NCI-H2196 treated with DMSO at 0.1 percent for 48 hours (cell line): ENCODE measurements around the gene CNGA3.

Source experiments
- DNase-seq: peaks from one replicate; lab custom pipeline; 2025; ENCODE audit not compliant: unreplicated experiment; lab: John Stamatoyannopoulos, UW

CNGA3 gene

DNA sequence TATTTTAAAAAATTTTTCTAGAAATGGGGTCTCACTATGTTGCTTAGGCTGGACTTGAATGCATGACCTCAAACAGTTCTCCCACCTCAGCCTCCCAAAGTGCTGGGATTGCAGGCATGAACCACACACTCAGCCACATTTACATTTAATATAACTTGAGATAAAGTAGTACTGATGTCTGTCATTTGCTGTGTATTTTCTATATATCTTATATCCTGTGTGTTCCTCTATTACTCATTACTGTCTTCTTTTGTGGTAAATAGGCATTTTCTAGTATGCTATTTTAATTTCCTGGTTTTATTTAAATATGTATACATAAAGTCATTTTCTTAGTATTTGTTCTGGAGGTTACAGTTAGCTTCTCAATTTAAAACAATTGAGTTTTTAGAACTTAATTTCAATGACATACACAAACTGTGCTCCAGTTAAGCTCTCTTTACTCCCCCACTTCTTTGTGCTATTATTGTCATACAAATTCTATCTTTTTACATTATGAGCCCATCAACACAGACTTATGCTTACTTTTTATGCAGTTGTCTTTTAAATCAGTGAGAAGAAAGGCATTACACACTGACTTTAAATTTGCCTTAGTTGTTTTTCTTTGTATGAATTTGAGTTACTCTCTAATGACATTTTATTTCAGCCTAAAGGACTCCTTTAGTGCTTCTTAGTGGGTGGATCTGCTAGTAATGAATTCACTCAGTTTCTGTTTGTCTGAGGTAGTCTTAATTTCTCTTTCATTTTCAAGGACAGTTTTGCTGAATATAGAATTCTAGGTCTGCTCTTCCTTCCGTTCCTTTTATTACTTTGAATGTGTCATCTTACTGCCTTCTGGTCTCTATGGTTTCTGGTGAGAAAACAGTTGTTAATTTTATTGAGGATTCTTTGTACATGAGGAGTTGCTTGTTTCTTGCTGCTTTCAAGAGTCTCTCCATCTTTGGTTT lies 92.2 kb downstream of the CNGA3 start:
- no peak for DNase-seq

DNA sequence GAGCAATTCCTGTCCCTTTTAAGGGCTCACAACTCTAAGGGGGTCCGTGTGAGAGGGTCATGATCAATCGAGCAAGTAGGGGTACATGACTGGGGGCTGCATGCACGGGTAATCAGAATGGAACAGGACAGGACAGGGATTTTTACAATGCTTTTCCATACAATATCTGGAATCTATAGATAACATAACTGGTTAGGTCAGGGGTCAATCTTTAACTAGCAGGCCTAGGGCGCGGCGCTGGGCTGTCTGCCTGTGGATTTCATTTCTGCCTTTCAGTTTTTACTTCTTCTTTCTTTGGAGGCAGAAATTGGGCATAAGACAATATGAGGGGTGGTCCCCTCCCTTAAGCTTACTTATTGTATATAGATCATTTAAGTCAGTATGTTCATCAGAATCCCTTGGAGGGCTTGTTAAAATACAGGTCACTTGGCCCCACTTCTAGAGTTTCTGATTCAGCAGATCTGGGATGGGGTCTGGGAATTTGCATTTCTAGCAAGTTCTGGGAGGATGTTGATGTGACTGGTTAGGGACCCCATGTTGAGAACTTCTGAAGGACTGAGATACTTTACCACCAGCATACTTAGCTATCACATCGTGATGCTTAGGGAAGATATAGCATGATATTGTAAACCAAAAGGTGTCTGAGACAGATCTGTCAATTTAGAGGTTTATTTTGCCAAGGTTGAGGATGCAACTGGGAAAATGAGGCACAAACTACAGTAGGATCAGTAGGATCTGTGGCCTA lies 95.6 kb downstream of the CNGA3 start:
- no peak for DNase-seq

DNA sequence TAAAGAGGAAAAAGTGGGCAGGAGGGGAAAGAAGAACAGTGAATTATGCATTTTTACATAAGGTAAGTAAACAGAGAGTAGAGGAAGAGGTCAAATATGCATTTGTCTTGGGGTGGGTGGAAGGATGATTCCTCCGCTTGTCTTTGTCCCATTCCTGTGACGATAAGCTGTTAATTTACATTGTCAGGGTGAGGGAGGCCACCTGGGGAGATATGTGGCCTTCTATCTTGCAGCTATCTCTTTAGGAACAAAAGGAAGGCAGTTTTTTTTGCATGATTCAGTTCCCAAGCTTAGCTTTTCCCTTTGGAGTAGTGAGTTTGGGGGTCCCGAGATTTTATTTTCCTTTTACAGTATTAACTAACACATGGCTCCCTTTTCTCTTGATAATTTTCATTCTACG lies 96.2 kb downstream of the CNGA3 start:
- no peak for DNase-seq

DNA sequence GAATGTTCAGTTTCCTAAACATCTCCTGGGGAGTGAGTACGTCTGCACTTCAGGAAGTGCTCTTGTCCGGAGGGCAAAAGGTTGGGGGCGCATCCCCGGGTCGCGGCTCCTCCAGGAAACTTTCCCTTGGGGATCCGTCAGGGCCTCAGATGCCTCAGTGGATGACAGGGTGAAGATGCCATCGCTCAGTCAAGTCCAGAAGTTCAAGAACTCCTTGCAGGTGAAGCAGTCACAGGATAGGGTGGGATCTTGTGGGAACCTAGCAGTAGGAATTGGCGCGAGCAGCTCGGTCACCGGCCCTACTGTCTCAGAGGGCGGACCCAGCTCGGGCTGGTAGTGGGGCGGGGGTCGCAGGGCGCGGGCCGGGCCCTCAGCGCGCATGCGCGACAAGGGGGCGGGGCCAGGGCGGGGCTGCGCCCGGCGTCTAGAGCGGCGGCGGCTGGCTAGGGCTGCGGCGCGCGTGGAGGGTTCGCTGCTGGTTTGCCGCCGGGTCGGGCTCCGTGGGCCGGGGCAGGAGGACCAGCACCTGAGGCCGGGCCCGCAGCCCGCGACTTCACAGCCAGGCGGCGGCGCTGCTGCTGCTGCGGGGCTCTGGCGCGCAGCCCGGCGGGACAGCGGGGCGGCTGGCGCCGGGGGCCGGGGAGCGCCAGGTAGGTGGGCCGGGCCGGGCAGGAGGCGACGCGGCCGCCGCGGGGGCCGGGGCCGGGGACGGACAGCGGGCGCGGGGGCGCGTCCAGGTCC lies 98.3 kb downstream of the CNGA3 start, which contains the start of gene INPP4A:
Gene INPP4A, plus strand, starts transcription at position 423 of the 741 bp plus-strand sequence. CDS start 75,191 bp downstream, outside the sequence.
- peak; percentile 31 for DNase-seq

DNA sequence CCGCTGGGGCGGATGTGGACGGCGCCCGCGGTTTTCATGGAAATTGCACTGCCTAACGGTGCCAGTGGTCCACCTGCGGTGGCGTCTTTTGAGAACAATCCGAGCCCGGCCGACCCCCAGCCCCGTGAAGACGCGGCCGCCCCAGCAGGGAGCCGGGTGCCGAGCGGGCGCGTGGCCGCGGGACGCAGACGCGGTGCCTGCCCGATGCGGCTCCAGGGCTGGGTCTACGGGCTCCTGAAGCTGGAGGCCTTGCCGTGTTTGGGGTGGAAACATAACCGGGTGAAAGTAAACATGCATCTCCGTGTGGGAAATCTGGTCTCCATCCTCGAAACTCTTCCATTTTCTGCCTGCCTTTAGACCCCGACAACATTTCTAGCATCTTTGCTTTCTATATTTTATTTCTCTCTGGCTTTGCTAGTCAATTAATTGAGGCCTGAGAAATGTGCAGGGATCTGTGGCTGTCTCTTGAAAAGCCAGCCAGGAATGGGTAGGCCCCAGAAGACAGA lies 99.0 kb downstream of the CNGA3 start:
- DNase-seq: no peak

DNA sequence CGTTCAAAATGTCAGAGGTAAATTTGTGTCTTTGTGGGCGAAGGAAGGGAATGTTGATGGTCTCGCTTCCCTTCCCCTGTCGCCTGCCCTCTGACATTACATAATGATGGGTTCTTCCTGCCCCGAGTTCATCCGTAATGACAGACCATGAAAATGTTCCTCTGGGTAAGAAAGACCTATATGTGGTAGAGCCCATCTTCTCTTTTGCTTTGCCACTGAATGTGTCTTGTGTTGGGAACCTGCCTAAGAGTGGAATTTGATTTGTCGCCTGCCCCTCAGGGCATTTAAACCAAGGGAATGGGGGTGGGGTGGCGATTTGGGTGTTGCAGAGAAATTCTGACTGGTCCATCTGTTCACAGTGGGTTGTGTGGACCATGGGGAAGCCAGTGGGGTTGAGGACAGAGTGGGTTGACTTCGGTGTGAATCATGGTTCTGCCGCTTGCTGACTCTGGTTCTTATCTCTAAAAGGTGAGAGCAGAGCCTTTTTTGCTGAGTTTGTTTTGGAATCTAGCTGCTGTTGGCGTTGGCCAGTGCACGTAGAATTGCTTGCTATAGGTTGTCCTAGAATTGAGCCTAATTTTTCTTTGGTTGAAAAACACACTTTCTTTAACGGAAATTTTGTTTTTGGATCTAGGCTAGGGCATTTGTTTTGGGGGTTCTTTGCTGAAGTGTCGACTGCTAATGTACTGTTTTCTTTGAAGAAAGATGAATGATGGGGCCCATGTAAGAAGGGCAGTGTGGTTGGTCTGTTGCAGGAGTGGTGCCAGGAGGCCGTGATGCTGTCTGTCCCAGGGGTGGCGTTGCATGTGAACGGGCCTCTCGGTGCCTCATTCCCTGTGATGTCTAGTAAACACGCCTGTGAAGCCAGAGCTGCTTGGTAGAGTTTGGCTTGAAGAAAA lies 99.7 kb downstream of the CNGA3 start:
- no peak for DNase-seq

DNA sequence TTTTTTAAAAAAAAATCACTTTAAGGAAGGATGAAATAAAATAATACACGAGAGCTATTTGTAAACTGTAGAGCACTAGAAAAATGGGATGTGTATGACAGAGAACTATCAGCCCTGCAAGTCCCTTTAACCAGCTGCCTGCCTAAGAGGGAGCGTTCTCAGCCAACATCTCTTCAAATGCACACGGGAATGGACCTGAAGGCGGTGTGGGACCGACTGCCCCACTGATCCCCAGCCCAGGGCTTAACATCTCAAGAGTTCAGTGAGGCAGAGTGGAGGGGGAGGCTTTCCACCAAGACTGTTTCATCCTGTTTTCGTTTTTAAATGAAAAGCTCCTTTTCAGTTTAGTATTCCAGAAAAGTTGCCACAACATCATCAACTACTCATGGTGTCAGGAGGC lies 100.6 kb downstream of the CNGA3 start:
- DNase-seq: no peak
